ENCODE results near the gene CHRM4.

Gene CHRM4

DNA sequence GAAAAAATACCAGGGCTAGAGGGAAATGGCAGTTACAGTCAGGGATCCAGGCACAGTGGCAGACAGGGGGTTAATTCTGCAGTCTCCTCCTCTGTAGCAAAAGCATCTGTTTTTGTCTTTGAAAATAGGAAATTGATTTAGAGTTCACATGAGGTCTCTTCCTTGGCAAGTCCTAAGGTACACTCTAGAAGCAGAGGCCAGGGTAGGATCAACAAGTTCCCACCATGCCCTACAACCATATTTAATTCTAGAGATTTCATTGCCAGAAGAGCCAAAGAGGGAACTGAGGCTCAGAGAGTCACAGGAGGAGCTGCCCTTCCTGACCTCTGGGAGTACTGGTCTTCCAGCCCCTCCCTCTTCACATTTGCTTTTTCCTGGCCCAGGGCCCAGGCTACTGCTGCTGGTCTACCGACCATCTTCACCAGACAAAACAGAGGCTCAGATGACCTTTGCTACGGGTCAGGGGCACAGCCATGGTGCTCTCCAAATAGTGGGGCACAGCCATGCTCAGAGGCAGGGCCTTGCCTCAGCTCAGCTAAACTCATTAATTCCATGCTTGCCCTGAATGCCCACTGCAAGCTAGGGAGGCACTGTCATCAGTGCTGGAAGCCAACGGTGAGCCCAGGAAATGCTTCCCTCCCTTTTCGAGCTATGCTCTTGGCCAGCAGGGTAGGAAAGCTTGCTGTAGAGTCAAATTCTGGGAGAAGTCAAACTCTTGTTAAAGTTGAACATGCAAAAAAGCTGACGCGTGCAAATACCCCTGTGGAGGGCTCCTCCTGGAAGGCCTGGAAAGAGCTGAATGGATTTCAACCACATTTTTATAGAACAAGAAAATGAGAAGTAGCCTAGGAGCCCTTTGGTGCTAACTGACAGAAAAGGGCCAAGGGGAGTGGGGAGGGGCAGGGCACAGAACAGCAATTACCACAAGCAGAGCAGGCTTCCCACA lies 11.7 kb upstream of the CHRM4 start:
- DNase-seq: no peak

- no peak for DNase-seq
These were observed 6.0 kb upstream of the CHRM4 start for GRCh38 chr11:46397526-46397925.

GRCh38 chr11:46393759-46394158 lies 2.2 kb upstream of the CHRM4 start:
- DNase-seq: no peak

GRCh38 chr11:46393231-46393616 lies 1.6 kb upstream of the CHRM4 start:
- no peak for DNase-seq

DNA sequence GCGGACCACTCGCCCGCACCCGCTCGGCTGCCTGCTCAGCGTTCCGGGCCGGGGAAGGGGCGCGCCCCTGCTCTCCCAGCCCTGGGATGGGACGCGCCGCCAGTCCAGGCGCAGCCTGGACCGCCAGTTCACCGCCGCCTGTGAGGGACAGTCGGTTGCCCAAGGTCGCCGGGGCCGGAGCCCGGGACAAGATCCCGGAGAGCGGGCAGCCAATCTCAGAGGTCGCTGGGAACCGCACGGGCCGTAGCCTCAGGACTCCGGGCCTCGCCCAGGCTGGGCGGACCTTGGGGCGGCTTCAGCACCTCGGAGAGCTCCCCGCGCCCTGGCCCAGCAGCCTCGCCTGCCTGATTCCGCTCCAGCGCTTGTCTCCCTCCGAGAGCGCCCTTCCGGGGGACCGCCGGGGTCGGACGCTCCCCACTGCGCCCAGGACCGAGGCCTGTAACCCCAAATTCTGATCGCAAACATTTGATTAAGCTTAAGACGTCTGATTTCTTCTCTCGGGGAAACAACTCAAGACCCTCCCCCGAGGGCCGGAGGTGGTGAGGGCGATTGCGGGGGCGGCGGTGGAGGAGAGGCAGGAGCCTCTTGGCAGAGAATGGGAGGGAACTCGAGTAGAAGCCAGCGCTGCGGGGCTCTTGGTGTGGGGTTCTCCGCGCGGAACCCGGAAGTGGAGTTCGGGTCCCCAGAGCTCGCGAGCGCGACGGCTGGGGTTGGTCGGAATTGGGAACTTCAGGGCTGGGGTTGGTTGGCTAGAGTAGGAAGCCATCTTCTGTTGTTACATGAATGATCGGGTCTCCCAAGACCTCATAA lies 1.1 kb upstream of the CHRM4 start:
- DNase-seq: peak; percentile 80

GRCh38 chr11:46391186-46391577 lies 394 bp downstream of the CHRM4 start:
- DNase-seq: no peak

DNA sequence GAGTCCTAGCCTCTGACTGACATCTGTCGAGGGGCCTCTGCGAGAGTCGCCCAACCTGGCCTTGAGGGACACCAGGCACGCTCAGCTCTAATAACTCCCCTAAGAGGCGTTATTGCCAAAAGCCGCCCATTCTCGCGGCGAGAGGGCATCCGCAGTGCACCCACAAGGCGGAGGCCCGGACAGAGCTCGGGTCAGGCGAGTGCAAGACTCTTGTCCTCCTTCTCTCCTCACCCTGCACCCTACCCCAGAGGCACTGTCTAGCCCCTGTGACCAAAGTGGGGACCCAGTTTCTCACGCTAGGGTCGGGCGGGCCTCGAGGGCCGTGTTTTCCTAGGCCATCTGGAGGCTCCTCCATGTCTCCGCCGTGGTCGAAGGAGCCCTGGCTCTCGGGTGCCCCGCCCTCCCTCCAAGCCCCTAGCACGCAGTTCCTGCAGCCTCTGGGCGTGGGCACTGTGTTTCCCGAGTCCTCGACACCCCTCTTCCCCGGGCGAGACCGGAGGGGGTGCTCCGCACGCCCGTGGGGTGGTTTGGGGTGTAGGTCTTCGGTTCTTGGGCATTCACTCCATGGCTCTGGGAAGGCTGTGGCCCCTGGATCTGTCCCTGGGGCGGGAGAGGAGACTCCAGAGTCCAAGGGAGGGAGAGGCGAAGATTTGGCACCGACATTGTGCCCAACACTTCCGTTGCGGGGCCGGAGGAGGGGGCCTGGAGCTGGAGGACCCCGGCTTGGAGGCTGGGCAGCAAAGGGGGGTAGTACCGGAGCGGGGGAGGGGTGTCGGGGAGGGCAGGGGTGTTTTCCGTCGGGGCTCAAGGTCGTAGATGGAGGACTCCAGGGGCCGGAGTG lies 1.0 kb downstream of the CHRM4 start:
- DNase-seq: no peak

GRCh38 chr11:46389450-46390330 lies 1.9 kb downstream of the CHRM4 start:
- DNase-seq: peak; percentile 44

DNA sequence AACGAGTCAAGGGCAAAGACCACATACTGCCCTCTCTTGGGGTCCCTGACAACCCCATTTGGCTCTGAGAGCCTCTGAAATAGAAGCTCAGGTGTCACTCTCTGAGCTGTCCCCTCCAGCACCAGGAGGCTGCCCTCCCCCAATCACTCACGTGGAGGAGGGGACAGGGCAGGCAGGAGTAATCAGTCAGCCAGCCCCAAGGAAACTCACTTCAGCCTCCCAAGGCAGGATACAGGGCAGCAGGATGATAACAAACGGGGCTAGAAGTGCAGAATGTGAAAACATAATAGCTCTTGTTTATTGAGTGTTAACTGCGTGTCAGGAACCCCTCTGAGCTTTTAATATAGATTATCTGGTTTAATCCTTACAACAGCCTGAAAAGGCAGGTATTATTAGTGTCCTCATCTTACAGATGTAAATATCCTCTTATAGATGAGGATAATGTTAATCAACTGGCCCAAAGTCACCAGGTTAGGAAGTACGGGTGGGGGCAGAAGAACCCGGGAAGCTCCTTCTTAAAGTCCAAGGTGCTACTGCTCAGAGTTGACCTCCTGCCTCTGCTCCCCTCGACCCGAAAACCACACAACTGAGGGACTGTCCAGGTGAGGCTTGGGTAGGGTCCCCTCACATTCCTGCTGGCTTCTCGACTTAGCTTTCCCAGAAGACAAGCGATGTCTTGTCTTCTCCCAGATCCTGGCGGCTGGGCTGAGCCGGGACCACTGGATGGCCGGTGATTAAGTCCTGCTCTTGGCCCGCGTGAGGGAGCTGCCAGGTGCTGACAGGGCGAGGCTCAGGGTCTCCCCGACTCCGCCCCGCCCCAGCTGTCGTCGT lies 2.7 kb downstream of the CHRM4 start:
- DNase-seq: no peak

DNA sequence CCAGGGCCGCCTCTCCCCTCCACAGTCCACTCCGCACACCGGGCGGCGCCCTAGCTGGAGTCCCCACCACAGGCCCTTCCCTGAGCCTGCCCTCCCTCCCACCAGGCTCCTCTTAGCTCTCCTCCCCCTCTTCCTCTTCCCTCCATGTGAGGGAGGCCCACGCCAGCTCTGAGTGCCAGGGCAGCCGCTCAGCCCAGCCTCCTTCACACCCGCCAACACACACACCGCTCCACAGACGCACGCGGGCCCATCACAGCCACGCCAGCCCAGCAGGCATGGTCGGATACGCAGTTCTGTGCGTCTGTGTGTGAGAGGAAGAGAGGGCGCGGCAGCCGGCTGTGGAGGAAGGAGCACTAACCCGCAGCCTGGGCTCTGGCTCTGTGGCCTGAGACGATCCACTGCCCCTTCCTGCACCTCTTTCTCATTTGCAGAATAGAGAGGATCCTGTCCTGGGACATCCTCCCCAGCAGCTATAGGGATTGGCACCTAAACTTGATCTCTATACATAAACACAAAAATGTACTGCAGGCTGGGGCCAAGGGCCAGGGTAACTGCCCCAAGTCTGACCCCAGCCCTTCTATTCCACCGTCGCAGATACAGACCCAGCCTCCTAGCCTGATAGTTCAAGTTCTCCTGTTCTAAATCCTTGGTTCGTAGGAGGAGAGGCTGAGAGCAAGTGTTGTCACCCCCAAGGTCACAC lies 3.5 kb downstream of the CHRM4 start:
- no peak for DNase-seq

GRCh38 chr11:46387456-46387855 lies 4.1 kb downstream of the CHRM4 start:
- DNase-seq: no peak

DNA sequence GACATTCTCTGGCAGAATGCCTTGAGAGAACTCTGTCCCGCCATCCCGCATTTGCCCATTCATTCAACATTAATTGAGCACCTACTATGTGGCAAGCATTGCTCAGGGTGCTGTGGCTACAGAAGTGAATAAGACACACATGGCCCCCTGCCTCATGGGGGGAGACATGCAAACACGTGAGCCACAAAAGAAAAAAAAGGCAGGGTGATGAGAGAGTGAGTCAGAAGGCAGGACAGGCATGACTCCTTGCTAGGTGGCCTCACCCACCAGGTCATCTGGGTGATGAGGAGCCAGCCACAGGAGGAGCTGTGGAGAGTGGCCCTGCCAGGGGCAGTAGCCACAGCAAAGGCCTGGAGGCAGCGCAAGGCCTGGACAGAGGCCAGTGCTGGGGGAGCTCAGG lies 4.9 kb downstream of the CHRM4 start:
- no peak for DNase-seq

GRCh38 chr11:46386005-46386578 lies 5.5 kb downstream of the CHRM4 start:
- no peak for DNase-seq

DNA sequence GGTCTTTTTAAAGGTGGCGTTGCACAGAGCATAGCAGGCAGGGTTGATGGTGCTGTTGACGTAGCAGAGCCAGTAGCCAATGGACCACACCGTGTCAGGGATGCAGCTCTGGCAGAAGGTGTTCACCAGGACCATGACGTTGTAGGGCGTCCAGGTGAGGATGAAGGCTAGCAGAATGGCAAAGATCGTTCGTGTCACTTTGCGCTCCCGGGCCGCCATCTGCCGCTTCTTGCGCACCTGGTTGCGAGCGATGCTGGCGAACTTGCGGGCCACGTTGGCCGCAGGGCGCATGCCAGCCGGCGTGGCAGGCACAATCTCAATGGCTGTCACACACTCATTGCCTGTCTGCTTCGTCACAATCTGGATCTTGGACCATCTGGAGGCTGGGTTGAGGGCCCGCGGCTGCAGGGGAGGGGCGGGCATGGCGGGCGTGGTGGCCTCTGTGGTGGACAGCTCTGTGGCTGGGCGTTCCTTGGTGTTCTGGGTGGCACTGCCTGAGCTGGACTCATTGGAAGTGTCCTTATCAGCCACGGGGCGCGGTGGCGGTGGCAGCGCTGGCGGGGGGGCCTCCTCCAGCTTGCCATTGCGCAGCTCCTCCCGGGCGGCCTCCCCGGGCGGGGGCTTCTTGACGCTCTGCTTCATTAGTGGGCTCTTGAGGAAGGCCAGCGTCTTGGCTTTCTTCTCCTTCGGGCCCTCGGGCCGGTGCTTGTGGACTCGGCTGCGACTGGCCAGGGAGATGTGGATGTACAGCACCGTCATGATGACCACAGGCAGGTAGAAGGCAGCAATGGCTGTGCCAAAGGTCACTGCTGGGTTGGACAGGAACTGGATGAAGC lies 6.2 kb downstream of the CHRM4 start:
- DNase-seq: no peak

- no peak for DNase-seq
These were observed 7.4 kb downstream of the CHRM4 start for GRCh38 chr11:46383974-46384701.

- DNase-seq: no peak
These were observed 8.2 kb downstream of the CHRM4 start for GRCh38 chr11:46383404-46383758.

DNA sequence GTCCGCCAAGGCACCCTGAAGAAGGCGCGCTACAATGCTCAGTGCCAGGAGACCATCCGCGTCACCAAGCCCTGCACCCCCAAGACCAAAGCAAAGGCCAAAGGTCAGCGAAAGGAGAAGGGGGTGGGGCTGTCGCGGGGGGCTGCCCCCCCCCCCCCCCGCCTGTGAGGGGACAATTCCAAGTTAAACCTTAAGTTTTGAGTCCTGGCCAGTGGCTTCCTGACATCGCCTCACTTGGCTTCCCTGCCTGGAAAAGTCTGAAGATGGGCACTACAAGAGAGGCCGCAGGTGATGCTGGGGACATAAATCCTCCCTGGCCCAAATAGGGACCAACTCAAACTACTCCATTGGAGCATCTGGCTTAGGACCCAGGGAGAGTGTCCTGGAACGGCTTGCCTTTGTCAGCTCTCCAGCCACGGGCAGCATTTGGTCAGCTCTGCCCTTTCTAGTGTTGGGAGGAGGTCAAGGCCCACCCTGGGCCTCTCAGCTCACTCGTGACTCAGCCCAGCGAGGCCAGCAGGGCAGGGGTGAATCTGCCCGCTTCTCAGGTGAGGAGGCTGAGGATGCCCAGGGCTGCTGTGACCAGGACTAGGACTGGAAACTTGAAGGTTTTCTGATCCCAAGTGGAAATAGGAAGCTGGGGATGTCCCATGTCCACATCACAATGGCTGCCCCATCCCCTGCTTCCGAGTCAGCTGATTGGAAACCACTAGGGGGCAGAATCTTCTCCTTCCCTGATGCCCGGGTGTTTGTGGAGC lies 8.8 kb downstream of the CHRM4 start:
- DNase-seq: no peak
